CD14-positive monocyte (primary cell): ENCODE measurements around the gene CELF2. TPM values are rescaled to one million over a fixed set of nuclear protein-coding genes. Genes with fewer than 3 reads are reported as not detected.
A peak's percentile ranks its signal among the peaks of the same experiment; 100 is the strongest.

Source experiments
- DNase-seq, 3 donors: peaks; one replicate each; pipeline ENCODE4 v3.0.0-alpha.2; 2011 to 2022
- H2AFZ ChIP-seq: 2 replicates; pipeline ENCODE4 v1.6.0; 2012; ENCODE audit warnings: mild to moderate bottlenecking, low read depth, low read length, inconsistent platforms; ENCODE audit not compliant: insufficient read depth, poor library complexity, severe bottlenecking
- H3K27ac ChIP-seq, 2 donors: 1 replicate in 1 of 2; 2 replicates in 1 of 2; pipeline ENCODE4 v1.5.1; 2012 to 2013; ENCODE audit warnings: low read length in 2 of 2, control low read depth in 1 of 2, inconsistent platforms in 1 of 2, low read depth in 1 of 2, mild to moderate bottlenecking in 1 of 2
- H3K27me3 ChIP-seq, 2 donors: one replicate each; pipeline versions ENCODE4 v1.6.0 to v1.6.1; 2011 to 2013; ENCODE audit warnings: low read length in 2 of 2; ENCODE audit not compliant: control insufficient read depth in 2 of 2, insufficient read depth in 2 of 2
- H3K36me3 ChIP-seq, 2 donors: replicated peaks in 1 of 2; 1 replicate in 1 of 2; 2 replicates in 1 of 2; pipeline versions ENCODE4 v1.5.1 to v1.6.1; 2012 to 2013; ENCODE audit warnings: low read length in 2 of 2, control low read depth in 1 of 2, inconsistent platforms in 1 of 2, mild to moderate bottlenecking in 1 of 2; ENCODE audit not compliant: insufficient read depth in 2 of 2, control insufficient read depth in 1 of 2
- H3K4me1 ChIP-seq, 2 donors: 1 replicate in 1 of 2; 2 replicates in 1 of 2; pipeline versions ENCODE4 v1.5.1 to v1.6.1; 2012 to 2013; ENCODE audit warnings: low read length in 2 of 2, control low read depth in 1 of 2, inconsistent platforms in 1 of 2, mild to moderate bottlenecking in 1 of 2, moderate library complexity in 1 of 2; ENCODE audit not compliant: insufficient read depth in 2 of 2, control insufficient read depth in 1 of 2
- H3K4me2 ChIP-seq: replicated peaks from 2 replicates; pipeline ENCODE3; 2012; ENCODE audit warnings: low read length, moderate library complexity, mild to moderate bottlenecking; ENCODE audit not compliant: poor library complexity, severe bottlenecking; ENCODE audit errors: extremely low read depth
- H3K4me3 ChIP-seq, 3 experiments: fragments of 200-600 bp in 1 of 3; sonication (generic) in 1 of 3; replicated peaks in 1 of 3; 1 replicate in 2 of 3; 2 replicates in 1 of 3; pipeline ENCODE4 v1.5.1; 2011 to 2013; ENCODE audit warnings: low read length in 3 of 3, mild to moderate bottlenecking in 3 of 3, control low read depth in 2 of 3, low read depth in 2 of 3, inconsistent platforms in 1 of 3, moderate library complexity in 1 of 3
- H3K79me2 ChIP-seq: 2 replicates; pipeline ENCODE4 v1.6.0; 2012; ENCODE audit warnings: mild to moderate bottlenecking, control low read depth, inconsistent platforms, low read length, moderate library complexity; ENCODE audit not compliant: insufficient read depth
- H3K9ac ChIP-seq: 2 replicates; pipeline ENCODE4 v1.6.0; 2017; ENCODE audit warnings: low read length, mild to moderate bottlenecking; ENCODE audit not compliant: insufficient read depth, poor library complexity, severe bottlenecking
- H3K9me3 ChIP-seq, 2 donors: replicated peaks in 1 of 2; 1 replicate in 1 of 2; 2 replicates in 1 of 2; pipeline versions ENCODE4 v1.5.1 to v1.6.1; 2012 to 2013; ENCODE audit warnings: low read length in 2 of 2, control low read depth in 1 of 2; ENCODE audit not compliant: control insufficient read depth in 1 of 2, insufficient read depth in 1 of 2
- H4K20me1 ChIP-seq: 2 replicates; pipeline ENCODE4 v1.6.0; 2012; ENCODE audit warnings: mild to moderate bottlenecking, low read length, control low read depth, moderate library complexity; ENCODE audit not compliant: insufficient read depth
- H3K27ac Mint-ChIP-seq, 7 donors: one replicate each; pipeline ENCODE4 v1.8.0; 2020; ENCODE audit warnings: mild to moderate bottlenecking in 7 of 7, mixed read lengths in 7 of 7, moderate library complexity in 6 of 7, inconsistent platforms in 2 of 7
- H3K27me3 Mint-ChIP-seq, 3 donors: one replicate each; pipeline ENCODE4 v1.8.0; 2021 to 2022; ENCODE audit warnings: low read depth in 3 of 3, mild to moderate bottlenecking in 3 of 3, mixed read lengths in 3 of 3, moderate library complexity in 3 of 3, inconsistent platforms in 1 of 3
- H3K36me3 Mint-ChIP-seq, 2 donors: one replicate each; pipeline ENCODE4 v1.8.0; 2020; ENCODE audit warnings: mixed read lengths in 2 of 2, inconsistent platforms in 1 of 2, mild to moderate bottlenecking in 1 of 2
- H3K4me1 Mint-ChIP-seq: one replicate; pipeline ENCODE4 v1.8.0; 2020; ENCODE audit warnings: mild to moderate bottlenecking, mixed read lengths
- H3K4me3 Mint-ChIP-seq, 2 donors: one replicate each; pipeline ENCODE4 v1.8.0; 2020; ENCODE audit warnings: mild to moderate bottlenecking in 2 of 2, mixed read lengths in 2 of 2, moderate library complexity in 1 of 2
- H3K9me3 Mint-ChIP-seq, 7 donors: one replicate each; pipeline ENCODE4 v1.8.0; 2020 to 2022; ENCODE audit warnings: mixed read lengths in 7 of 7, mild to moderate bottlenecking in 6 of 7, moderate library complexity in 6 of 7, inconsistent platforms in 2 of 7
- WGBS: methylation state at CpG from one replicate; pipeline ENCODE4 v1.1.5; 2013; ENCODE audit warnings: missing lambda C conversion rate; ENCODE audit not compliant: insufficient coverage; 5-methylcytosine and 5-hydroxymethylcytosine counted together
- intact Hi-C, 2 donors: fragments of 100-400 bp; cut with micrococcal nuclease; formaldehyde crosslinking; loops; one replicate each; pipeline versions ENCODE4 v1.15.0 to v1.15.1; 2023
- polyA plus RNA-seq, 3 donors: library from polyadenylated mRNA; depleted of rRNA in 1 of 3; unstranded in 2 of 3; stranded (reverse) in 1 of 3; fragments of 300-500 nt in 2 of 3; fragments of >200 nt in 1 of 3; fragmentation: Illumina TruSeq in 2 of 3; gene quantifications; 1 replicate in 2 of 3; 2 replicates in 1 of 3; pipeline ENCODE4 v1.2.3, GENCODE V29; 2012 to 2021
- TF ChIP-seq, protein P1 (sequence below): fragments of 200-600 bp; IDR thresholded peaks from one replicate; pipeline ENCODE4 v1.8.0; 2022; ENCODE audit warnings: antibody characterized with exemption, mild to moderate bottlenecking

CELF2 gene
- polyA plus RNA-seq, 3 donors, result 53.5 to 93.3 (median 80.5) TPM

DNA sequence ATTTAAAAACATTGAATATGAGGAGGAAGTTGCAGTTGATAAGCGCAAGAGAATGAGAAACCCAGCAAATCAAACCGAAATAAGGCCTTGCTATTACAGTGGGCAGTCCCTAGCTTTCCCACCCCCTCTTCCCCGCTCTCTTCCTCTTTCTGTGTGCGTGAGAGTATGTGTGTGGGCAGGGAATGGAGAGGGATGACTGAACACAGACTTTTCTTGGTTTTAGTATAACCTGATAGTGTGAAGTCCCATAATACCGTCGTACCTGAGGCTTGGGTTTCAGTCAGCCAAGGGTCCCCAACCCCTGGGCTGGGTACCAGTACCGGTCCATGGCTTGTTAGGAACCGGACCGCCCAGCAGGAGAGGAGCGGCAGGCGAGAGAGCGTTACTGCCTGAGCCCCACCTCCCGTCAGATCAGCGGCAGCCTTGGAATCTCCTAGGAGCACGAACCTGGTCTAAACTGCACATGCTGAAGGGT is 255.3 kb downstream of the CELF2 start:
- H4K20me1 ChIP-seq, result peaks cover 100% of the 10 kb centered on the region
- WGBS, result 94% methylated on average over 11 of the region's 15 CpGs
- Mint-ChIP-seq H3K27ac (peak overlapping the region in 2 of 7 donors; percentile 46 to 57), H3K27me3 (peaks cover 0 to 1% (median 0%) of the 10 kb centered on the region in 3 donors), H3K9me3 (no peaks in the 10 kb centered on the region), H3K4me1 (no peaks in the 10 kb centered on the region), H3K4me3 (no peak overlapping the region), H3K36me3 (peaks cover 89 to 97% of the 10 kb centered on the region in 2 donors)
- H3K9ac ChIP-seq, result no peak overlapping the region
- H3K27ac ChIP-seq, result peak overlapping the region in 1 of 2 donors; percentile 17
- peaks cover 98 to 100% of the 10 kb centered on the region in 2 donors for H3K36me3 ChIP-seq
- H2AFZ ChIP-seq, result no peak overlapping the region
- H3K9me3 ChIP-seq, result no peaks in the 10 kb centered on the region
- TF ChIP-seq, protein P1, sequence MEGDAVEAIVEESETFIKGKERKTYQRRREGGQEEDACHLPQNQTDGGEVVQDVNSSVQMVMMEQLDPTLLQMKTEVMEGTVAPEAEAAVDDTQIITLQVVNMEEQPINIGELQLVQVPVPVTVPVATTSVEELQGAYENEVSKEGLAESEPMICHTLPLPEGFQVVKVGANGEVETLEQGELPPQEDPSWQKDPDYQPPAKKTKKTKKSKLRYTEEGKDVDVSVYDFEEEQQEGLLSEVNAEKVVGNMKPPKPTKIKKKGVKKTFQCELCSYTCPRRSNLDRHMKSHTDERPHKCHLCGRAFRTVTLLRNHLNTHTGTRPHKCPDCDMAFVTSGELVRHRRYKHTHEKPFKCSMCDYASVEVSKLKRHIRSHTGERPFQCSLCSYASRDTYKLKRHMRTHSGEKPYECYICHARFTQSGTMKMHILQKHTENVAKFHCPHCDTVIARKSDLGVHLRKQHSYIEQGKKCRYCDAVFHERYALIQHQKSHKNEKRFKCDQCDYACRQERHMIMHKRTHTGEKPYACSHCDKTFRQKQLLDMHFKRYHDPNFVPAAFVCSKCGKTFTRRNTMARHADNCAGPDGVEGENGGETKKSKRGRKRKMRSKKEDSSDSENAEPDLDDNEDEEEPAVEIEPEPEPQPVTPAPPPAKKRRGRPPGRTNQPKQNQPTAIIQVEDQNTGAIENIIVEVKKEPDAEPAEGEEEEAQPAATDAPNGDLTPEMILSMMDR, result no peak
- no peaks in the 10 kb centered on the region for H3K27me3 ChIP-seq
- no peaks in the 10 kb centered on the region for H3K4me1 ChIP-seq
- H3K79me2 ChIP-seq, result peaks cover 80% of the 10 kb centered on the region
- peak in 1 of 3 donors; percentile 16 for DNase-seq
- no peak overlapping the region for H3K4me2 ChIP-seq
- H3K4me3 ChIP-seq, result no peak overlapping the region
- intact Hi-C loops, result loop anchor here in 1 of 2 donors (10.0 kb wide), 1 partner anchor 168 kb away; no protein-coding TSS in a partner anchor

DNA sequence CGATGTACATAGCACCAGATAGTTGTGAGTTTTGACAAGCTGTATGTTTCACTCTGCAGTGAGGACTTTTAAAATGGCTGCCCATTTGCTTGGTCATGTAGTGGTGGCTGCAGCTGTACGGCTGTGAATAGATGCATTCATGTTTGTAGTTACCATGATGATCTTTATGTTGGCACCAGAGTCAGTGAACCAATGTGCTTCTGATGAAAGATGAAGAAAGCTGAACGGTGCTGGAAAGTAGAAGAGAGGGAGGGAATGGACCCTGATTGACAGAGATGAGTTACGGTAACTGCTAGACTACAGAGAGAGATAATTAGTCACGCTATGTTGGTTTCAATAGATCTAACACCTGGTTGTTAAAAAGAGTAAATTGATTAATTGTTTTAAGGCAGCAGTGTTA is 256.8 kb downstream of the CELF2 start:
- intact Hi-C loops, result loop anchor here in 1 of 2 donors (10.0 kb wide), 1 partner anchor 170 kb away; no protein-coding TSS in a partner anchor
- TF ChIP-seq, protein P1, result no peak

More for the DNA sequence above, 256.8 kb downstream of the CELF2 start:
- Histone ChIP-seq H3K27me3 (no peaks in the 10 kb centered on the region), H3K79me2 (peaks cover 65% of the 10 kb centered on the region), H2AFZ (no peak overlapping the region), H4K20me1 (peaks cover 100% of the 10 kb centered on the region), H3K9me3 (no peaks in the 10 kb centered on the region), H3K9ac (no peak overlapping the region), H3K27ac (peak overlapping the region in 1 of 2 donors; percentile 40), H3K36me3 (peaks cover 98 to 100% of the 10 kb centered on the region in 2 donors), H3K4me2 (no peak overlapping the region), H3K4me1 (no peaks in the 10 kb centered on the region), H3K4me3 (no peak overlapping the region)
- Mint-ChIP-seq H3K27ac (peak overlapping the region in 1 of 7 donors; percentile 4), H3K4me3 (no peak overlapping the region), H3K36me3 (peaks cover 92 to 97% of the 10 kb centered on the region in 2 donors), H3K4me1 (no peaks in the 10 kb centered on the region), H3K27me3 (peaks cover 0 to 1% (median 0%) of the 10 kb centered on the region in 3 donors), H3K9me3 (no peaks in the 10 kb centered on the region)
- DNase-seq, result no peak
- 98% methylated on average over 5 of the region's 5 CpGs for WGBS
